ENCODE data around the gene PRAMEF11.
"Not testable (repeated sequence)": the region's sequence is repeated elsewhere in the genome, so short reads cannot be mapped to it uniquely, and the experiment has no call there.

- not testable (repeated sequence) for TF ChIP-seq CTCF, EP300, POLR2AphosphoS5 (IDR thresholded peaks at IDR 0.05)
These were observed 47.4 kb downstream of the PRAMEF11 start for GRCh38 chr1:12783783-12784182.
